ENCODE results near the gene SLC22A1.
"Not testable (repeated sequence)": the region's sequence is repeated elsewhere in the genome, so short reads cannot be mapped to it uniquely, and the experiment has no call there.

SLC22A1 gene

GRCh38 chr6:160093061-160093460 is 28.6 kb upstream of the SLC22A1 start:
- in situ Hi-C loops (cut with HindIII; ENCODE audit: low sequenced_read_pairs), result no loop called here

- in situ Hi-C loops (cut with HindIII; ENCODE audit: low sequenced_read_pairs), result no loop called here
These were observed 27.7 kb upstream of the SLC22A1 start for GRCh38 chr6:160093946-160094345.

- in situ Hi-C loops (cut with HindIII; ENCODE audit: low sequenced_read_pairs), result no loop called here
These were observed 26.3 kb upstream of the SLC22A1 start for GRCh38 chr6:160095146-160095845.

GRCh38 chr6:160101277-160102205 is 20.1 kb upstream of the SLC22A1 start:
- in situ Hi-C loops (cut with HindIII; ENCODE audit: low sequenced_read_pairs), result no loop called here

DNA sequence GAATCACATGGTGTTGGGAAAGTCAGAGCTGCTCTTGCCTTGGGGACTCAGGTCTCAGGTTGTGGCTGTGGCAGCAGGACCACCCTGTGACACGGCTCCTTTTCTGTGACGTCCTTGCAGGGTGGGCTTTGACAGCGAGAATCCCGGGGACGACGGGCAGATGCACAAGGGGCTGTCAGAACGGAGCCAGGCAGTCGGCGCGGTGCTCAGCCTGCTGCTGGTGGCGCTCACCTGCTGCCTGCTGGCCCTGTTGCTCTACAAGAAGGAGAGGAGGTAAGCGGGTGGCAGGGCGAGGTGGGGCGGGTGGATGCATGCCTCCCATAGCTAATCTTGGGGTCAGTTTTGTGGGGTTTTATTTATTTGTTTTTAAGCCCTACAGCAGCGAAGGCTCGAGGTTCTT is 19.2 kb upstream of the SLC22A1 start:
- in situ Hi-C loops (cut with HindIII; ENCODE audit: low sequenced_read_pairs), result no loop called here

DNA sequence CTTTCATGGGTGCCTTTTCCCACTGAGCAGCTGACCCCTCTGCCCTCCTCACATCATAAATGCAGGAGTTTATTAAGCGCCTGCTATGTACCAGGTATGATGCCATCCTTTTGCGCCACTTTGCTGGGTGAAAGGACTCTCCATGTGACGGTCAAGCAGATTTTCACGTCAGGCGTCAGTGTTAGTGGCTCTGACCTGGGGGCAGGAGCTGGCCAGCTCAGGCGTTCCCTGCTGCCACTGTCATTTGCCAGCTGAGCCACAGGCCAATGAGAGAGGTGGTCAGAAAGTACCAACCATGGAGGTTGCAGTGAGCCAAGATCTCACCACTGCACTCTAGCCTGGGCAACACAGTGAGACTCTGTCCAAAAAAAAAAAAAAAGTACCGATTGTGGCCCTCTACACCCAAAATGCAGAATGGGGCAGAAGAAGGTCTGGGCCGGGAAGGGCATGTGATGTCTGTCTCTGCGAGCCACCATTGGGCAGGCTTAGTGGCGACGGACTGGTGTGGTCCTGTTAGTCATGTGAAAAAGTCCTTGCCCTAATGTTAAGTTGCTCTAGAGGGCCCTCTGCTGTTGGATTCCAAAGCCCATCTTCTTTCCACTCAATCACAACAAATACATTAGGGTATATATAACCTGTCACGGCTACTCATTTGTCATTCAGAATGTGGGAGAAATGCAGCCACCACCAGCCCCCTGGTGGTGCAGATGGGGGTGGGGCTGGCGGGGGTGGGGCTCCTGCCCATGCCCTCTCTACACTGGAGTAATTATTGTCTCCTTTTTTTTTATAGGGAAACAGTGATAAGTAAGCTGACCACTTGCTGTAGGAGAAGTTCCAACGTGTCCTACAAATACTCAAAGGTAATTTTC is 18.4 kb upstream of the SLC22A1 start:
- in situ Hi-C loops (cut with HindIII; ENCODE audit: low sequenced_read_pairs), result no loop called here

DNA sequence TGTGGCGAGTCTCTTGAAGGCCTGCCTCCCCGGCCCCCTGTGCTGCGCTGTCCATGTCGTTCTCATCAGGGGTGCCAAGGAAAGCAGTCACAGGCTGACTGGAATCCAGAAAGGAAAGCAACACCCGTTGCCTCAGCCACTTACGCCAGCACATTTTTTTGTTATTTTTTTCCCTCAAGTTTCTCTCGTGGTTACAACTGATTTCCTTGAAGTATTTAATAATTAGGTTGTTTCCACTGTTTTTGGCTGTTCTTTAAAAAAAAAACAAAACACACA is 17.9 kb upstream of the SLC22A1 start:
- in situ Hi-C loops (cut with HindIII; ENCODE audit: low sequenced_read_pairs), result no loop called here

- in situ Hi-C loops (cut with HindIII; ENCODE audit: low sequenced_read_pairs), result no loop called here
These were observed 16.6 kb upstream of the SLC22A1 start for GRCh38 chr6:160104821-160105517.

GRCh38 chr6:160106010-160106409 is 15.6 kb upstream of the SLC22A1 start:
- in situ Hi-C loops (cut with HindIII; ENCODE audit: low sequenced_read_pairs), result no loop called here

- in situ Hi-C loops (cut with HindIII; ENCODE audit: low sequenced_read_pairs), result no loop called here
These were observed 14.9 kb upstream of the SLC22A1 start for GRCh38 chr6:160106701-160107100.

- in situ Hi-C loops (cut with HindIII; ENCODE audit: low sequenced_read_pairs), result no loop called here
These were observed 13.5 kb upstream of the SLC22A1 start for GRCh38 chr6:160108077-160108476.

- in situ Hi-C loops (cut with HindIII; ENCODE audit: low sequenced_read_pairs), result no loop called here
These were observed 11.0 kb upstream of the SLC22A1 start for GRCh38 chr6:160110586-160111123.

DNA sequence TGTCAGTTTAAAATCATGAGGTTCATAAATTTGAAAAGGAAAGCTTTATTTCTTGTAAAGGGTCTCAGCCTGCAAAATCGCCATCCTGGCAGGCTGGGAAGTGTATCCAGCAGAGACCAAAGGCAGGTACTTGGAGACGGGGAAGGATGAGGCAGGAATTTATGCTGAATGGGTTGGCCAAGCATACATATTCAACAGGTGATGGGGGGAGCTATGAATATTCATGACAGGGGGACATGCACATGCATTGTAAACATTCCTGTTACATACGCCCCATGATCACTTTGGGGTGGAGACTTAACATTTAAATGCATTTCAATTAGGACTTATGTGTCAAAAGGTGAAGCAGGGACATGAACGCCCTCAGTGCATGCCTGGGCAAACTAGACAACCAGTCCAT is 9.8 kb upstream of the SLC22A1 start:
- in situ Hi-C loops (cut with HindIII; ENCODE audit: low sequenced_read_pairs), result no loop called here

DNA sequence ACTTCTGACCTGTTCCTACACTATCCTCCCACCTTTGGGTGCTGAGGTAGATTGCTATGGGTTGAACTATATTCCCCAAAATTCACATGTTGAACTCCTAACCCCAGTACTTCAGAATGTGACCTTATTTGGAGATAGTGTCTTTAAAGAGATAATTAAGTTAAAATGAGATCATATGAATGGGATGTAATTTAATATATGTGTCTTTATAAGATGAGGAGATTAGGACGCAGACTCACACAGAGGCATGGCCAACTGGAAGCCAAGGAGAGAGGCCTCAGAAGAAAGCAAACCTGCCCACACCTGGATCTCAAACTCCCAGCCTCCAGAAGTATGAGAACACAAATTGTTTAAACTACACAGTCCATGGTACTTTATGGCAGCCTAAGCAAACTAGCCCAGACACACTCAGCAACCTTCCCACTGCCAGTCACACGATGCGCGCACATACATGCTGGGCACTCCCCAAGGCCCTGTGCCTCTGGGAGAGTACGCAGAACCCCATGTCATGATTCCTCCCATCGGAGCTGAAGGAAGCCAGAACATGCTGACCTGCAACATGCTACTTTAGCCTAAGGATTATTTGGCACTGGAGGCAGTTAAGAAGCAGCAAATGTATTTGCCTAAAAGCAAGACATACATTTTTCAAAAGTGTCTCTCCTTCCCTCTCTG is 8.9 kb upstream of the SLC22A1 start:
- in situ Hi-C loops (cut with HindIII; ENCODE audit: low sequenced_read_pairs), result no loop called here

GRCh38 chr6:160114536-160114935 is 7.1 kb upstream of the SLC22A1 start:
- in situ Hi-C loops (cut with HindIII; ENCODE audit: low sequenced_read_pairs), result not testable (repeated sequence)

GRCh38 chr6:160115421-160115820 is 6.2 kb upstream of the SLC22A1 start:
- in situ Hi-C loops (cut with HindIII; ENCODE audit: low sequenced_read_pairs), result no loop called here

GRCh38 chr6:160116411-160116810 is 5.2 kb upstream of the SLC22A1 start:
- in situ Hi-C loops (cut with HindIII; ENCODE audit: low sequenced_read_pairs), result no loop called here

DNA sequence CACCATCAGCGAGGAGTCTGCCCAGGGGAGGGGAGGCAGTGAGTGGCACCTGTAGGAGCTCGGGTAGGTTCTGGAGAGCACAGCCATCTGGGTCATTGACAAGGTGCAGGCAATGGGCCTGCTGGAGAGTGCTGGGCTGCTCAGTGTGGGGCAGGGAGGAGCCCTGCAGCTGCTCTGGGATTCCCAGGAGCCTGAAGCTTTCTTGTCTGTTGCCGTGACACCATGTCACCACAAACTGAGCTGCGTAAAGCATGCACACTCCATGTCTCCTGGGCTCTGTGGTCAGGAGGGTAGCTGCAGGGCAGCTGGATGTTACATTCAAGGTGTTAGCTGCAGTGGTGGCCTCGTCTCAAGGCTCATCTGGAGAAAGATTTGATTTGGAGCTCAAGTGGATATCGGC is 4.5 kb upstream of the SLC22A1 start:
- in situ Hi-C loops (cut with HindIII; ENCODE audit: low sequenced_read_pairs), result no loop called here

GRCh38 chr6:160118620-160119229 is 2.9 kb upstream of the SLC22A1 start:
- in situ Hi-C loops (cut with HindIII; ENCODE audit: low sequenced_read_pairs), result no loop called here

DNA sequence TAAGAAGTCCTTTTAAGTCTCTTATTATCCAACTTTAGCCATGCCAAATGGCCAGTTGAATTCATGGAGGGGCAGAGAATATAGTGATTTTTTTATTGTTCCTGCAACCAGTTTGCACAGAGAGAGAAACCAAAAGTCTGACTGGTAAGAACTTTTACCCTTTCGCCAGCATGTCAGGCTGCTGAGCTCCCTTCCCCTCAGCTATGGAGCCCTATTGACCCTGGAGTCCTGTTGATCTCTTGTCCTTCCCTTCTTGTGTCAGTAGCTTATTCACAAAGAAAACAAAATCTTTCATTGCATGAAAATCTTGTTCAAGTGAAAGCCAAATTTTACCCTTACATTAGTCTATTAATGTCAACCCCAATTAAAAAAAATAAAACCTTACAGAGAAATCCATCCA is 1.5 kb upstream of the SLC22A1 start:
- in situ Hi-C loops (cut with HindIII; ENCODE audit: low sequenced_read_pairs), result no loop called here
